Measurements from ENCODE around the gene IL5. TPM values are rescaled to one million over a fixed set of nuclear protein-coding genes. Genes with fewer than 3 reads are reported as not detected.
"Not testable (repeated sequence)": the region's sequence is repeated elsewhere in the genome, so short reads cannot be mapped to it uniquely, and the experiment has no call there.

IL5 gene
- not detected in 2 replicates for total RNA-seq (2014; rRNA removed; shearing (Covaris generic))
- polyA plus RNA-seq (2015; cell fraction: cytosol; rRNA removed) = not detected in 2 replicates
- polyA plus RNA-seq (2015; cell fraction: nucleus; rRNA removed) = not detected in 2 replicates

- no peak for DNase-seq (ENCODE audit: low read depth, low spot score)
- in situ Hi-C loops (cut with HindIII; ENCODE audit: low pct_unique_long_range_greater_than_20kb, low sequenced_read_pairs) = no loop called here
Observed at GRCh38 chr5:132543472-132544201, at the start of gene IL5. TSS of gene IL5 (minus strand) at chr5:132543522. CDS start at chr5:132543478, 44 bp downstream.

- DNase-seq (ENCODE audit: low read depth, low spot score) = no peak
- in situ Hi-C loops (cut with HindIII; ENCODE audit: low pct_unique_long_range_greater_than_20kb, low sequenced_read_pairs) = no loop called here
Observed at GRCh38 chr5:132592521-132592920, 49.2 kb upstream of the IL5 start.

DNA sequence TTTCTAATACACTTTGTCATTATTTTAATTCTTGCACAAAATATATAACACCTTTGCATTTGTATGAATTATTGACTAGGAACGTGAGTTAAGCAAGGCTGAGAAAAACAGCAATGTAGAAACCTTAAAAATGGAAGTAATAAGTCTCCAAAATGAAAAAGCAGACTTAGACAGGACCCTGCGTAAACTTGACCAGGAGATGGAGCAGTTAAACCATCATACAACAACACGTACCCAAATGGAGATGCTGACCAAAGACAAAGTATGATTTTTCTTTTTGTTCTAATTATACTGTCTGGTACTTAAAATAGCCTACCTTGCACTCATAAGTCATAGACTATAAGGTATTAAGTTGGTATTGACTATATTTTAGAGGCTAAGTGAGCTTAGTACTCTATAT, 47.8 kb upstream of the IL5 start:
- in situ Hi-C loops (cut with HindIII; ENCODE audit: low pct_unique_long_range_greater_than_20kb, low sequenced_read_pairs) = no loop called here
- peak; percentile 43 for DNase-seq (ENCODE audit: low read depth, low spot score)

- no peak for DNase-seq (ENCODE audit: low read depth, low spot score)
- in situ Hi-C loops (cut with HindIII; ENCODE audit: low pct_unique_long_range_greater_than_20kb, low sequenced_read_pairs) = no loop called here
Observed at GRCh38 chr5:132589467-132589866, 46.1 kb upstream of the IL5 start.

DNA sequence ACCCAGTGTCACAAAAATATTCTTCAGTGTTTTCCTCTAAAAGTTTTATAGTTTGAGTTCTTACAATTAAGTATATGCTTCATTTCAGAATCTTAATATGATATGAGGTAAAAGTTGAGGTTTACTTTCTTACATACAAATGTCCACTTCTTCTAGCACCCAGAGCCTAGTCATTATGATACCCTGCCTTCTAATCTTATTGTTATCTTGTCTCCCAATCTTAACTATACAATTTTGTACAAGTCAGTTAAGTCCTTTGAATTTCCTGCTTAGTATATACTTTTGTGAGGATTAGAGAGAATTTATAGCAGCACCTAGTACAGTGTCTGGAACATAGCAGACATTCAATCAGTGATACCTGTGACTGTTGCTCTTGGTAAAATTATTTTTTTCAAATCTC, 42.7 kb upstream of the IL5 start:
- in situ Hi-C loops (cut with HindIII; ENCODE audit: low pct_unique_long_range_greater_than_20kb, low sequenced_read_pairs) = no loop called here
- no peak for DNase-seq (ENCODE audit: low read depth, low spot score)

- in situ Hi-C loops (cut with HindIII; ENCODE audit: low pct_unique_long_range_greater_than_20kb, low sequenced_read_pairs); DNase-seq (ENCODE audit: low read depth, low spot score): not testable (repeated sequence)
Observed at GRCh38 chr5:132584560-132584959, 41.2 kb upstream of the IL5 start.

GRCh38 chr5:132576123-132576522, 32.8 kb upstream of the IL5 start:
- DNase-seq (ENCODE audit: low read depth, low spot score) = no peak
- in situ Hi-C loops (cut with HindIII; ENCODE audit: low pct_unique_long_range_greater_than_20kb, low sequenced_read_pairs) = no loop called here

- in situ Hi-C loops (cut with HindIII; ENCODE audit: low pct_unique_long_range_greater_than_20kb, low sequenced_read_pairs) = no loop called here
- DNase-seq (ENCODE audit: low read depth, low spot score) = no peak
Observed at GRCh38 chr5:132566657-132567056, 23.3 kb upstream of the IL5 start.

GRCh38 chr5:132564555-132564954, 21.2 kb upstream of the IL5 start:
- in situ Hi-C loops (cut with HindIII; ENCODE audit: low pct_unique_long_range_greater_than_20kb, low sequenced_read_pairs); DNase-seq (ENCODE audit: low read depth, low spot score): not testable (repeated sequence)

DNA sequence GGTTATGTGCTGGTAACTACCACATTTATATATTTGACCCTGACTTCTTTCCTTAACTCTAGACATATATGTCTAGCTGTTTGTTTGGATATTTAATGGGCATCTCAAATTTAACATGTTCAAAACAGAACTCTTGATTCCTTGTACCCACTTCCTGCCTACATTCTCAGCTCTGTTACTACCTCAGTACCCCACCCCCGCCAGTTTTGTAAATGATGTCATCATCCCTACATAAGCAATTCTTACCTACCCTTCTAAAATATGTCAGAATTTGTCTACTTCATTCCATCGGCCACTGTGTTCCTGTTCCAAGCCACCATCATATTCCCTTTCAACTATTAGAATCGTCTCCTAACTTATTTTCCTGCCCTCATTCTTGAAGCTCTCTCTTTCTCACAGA, 18.3 kb upstream of the IL5 start:
- no peak for DNase-seq (ENCODE audit: low read depth, low spot score)
- in situ Hi-C loops (cut with HindIII; ENCODE audit: low pct_unique_long_range_greater_than_20kb, low sequenced_read_pairs) = no loop called here

- in situ Hi-C loops (cut with HindIII; ENCODE audit: low pct_unique_long_range_greater_than_20kb, low sequenced_read_pairs) = no loop called here
- no peak for DNase-seq (ENCODE audit: low read depth, low spot score)
Observed at GRCh38 chr5:132559383-132560060, 16.2 kb upstream of the IL5 start.

GRCh38 chr5:132557478-132558172, 14.3 kb upstream of the IL5 start:
- in situ Hi-C loops (cut with HindIII; ENCODE audit: low pct_unique_long_range_greater_than_20kb, low sequenced_read_pairs) = no loop called here
- DNase-seq (ENCODE audit: low read depth, low spot score) = peak; percentile 42

- DNase-seq (ENCODE audit: low read depth, low spot score) = peak; percentile 92
- in situ Hi-C loops (cut with HindIII; ENCODE audit: low pct_unique_long_range_greater_than_20kb, low sequenced_read_pairs) = no loop called here
Observed at GRCh38 chr5:132556763-132557477, 13.6 kb upstream of the IL5 start, which contains the start of gene RAD50. TSS of gene RAD50 (plus strand) at chr5:132556977. CDS start at chr5:132557325, 348 bp downstream.

GRCh38 chr5:132556153-132556762, 12.9 kb upstream of the IL5 start:
- no peak for DNase-seq (ENCODE audit: low read depth, low spot score)
- in situ Hi-C loops (cut with HindIII; ENCODE audit: low pct_unique_long_range_greater_than_20kb, low sequenced_read_pairs) = no loop called here

- in situ Hi-C loops (cut with HindIII; ENCODE audit: low pct_unique_long_range_greater_than_20kb, low sequenced_read_pairs) = no loop called here
- no peak for DNase-seq (ENCODE audit: low read depth, low spot score)
Observed at GRCh38 chr5:132549576-132549975, 6.3 kb upstream of the IL5 start.

- DNase-seq (ENCODE audit: low read depth, low spot score); in situ Hi-C loops (cut with HindIII; ENCODE audit: low pct_unique_long_range_greater_than_20kb, low sequenced_read_pairs): not testable (repeated sequence)
Observed at GRCh38 chr5:132548834-132549233, 5.5 kb upstream of the IL5 start.

DNA sequence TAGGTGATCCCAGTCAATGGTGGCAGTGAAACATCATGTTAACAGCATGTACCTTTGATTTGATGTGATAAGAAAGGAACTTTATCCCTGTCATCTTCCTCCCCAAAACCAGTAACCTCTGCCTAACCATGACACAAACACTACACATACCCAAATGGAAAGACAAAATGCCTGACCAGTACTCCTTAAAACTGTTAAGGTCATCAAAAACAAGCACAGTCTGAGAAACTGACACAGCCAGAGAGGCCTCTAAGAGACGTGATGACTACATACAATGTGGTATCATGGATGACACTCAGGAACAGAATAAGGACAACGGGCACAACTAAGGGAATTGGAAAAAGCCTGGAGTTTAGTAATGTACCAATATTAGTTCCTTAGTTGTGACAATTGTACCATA, 3.9 kb upstream of the IL5 start:
- in situ Hi-C loops (cut with HindIII; ENCODE audit: low pct_unique_long_range_greater_than_20kb, low sequenced_read_pairs) = no loop called here
- DNase-seq (ENCODE audit: low read depth, low spot score) = no peak

Measured in SK-MEL-5 (cell line).